HCT116 (cell line): ENCODE results near the gene THAP10. TPM values are rescaled to one million over a fixed set of nuclear protein-coding genes. Genes with fewer than 3 reads are reported as not detected.
A peak's percentile ranks its signal among the peaks of the same experiment; 100 is the strongest.

ENCODE experiments used
- ATAC-seq: fragments of 200-7000 bp; cut with Tn5 transposase; 2 replicates; pipeline ENCODE4 v1.9.1; 2020; ENCODE audit warnings: mild to moderate bottlenecking, moderate library complexity
- BruUV-seq: library from RNA; stranded (reverse); fragments of 400-500 nt; replicated peaks from 2 replicates; lab custom pipeline; 2021; lab: Mats Ljungman, UMichigan
- CTCF ChIA-PET: fragments of 300-600 bp; sonication (Branson Sonifier 250); formaldehyde crosslinking; loops from one replicate; lab custom pipeline; 2021; ENCODE audit warnings: antibody characterized with exemption; lab: Charles Lee
- POLR2A ChIA-PET: fragments of 300-600, 350-600 bp; sonication (Branson Sonifier 250); formaldehyde crosslinking; loops from one replicate; lab custom pipeline; 2021; ENCODE audit warnings: antibody characterized with exemption; lab: Charles Lee
- RAD21 ChIA-PET, 2 experiments: fragments of 300-600 bp; sonication (Branson Sonifier 250); formaldehyde crosslinking; loops; one replicate each; lab custom pipeline; 2023; ENCODE audit warnings: low total read pairs in 2 of 2; ENCODE audit not compliant: uncharacterized antibody in 2 of 2, unreplicated experiment in 2 of 2, low non-redundant PET in 1 of 2; lab: Charles Lee
- DNase-seq: peaks from one replicate; pipeline ENCODE4 v3.0.0-alpha.2; 2010; ENCODE audit warnings: low read depth, low spot score
- H2AFZ ChIP-seq: fragments of 200-600 bp; shearing (Covaris generic), sonication (generic); 2 replicates; pipeline ENCODE4 v1.6.1; 2017; ENCODE audit warnings: low read depth, mixed run types, mixed read lengths, antibody characterized with exemption, low read length; ENCODE audit not compliant: poor library complexity, severe bottlenecking
- H3K27ac ChIP-seq: 2 replicates; pipeline ENCODE4 v1.5.1; 2012; ENCODE audit warnings: low read depth, low read length
- H3K27me3 ChIP-seq: fragments of 200-600 bp; sonication (generic); 2 replicates; pipeline ENCODE4 v1.6.1; 2016; ENCODE audit warnings: mixed run types, low read length, mixed read lengths; ENCODE audit not compliant: insufficient read depth
- H3K36me3 ChIP-seq, 2 experiments: fragments of 200-500 bp in 1 of 2; fragments of 200-600 bp in 1 of 2; sonication (Bioruptor generic) in 1 of 2; sonication (generic) in 1 of 2; 2 replicates each; pipeline versions ENCODE4 v1.5.1 to v1.6.1; 2014 to 2016; ENCODE audit warnings: low read length in 2 of 2, inconsistent platforms in 1 of 2, mixed read lengths in 1 of 2, mixed run types in 1 of 2; ENCODE audit not compliant: insufficient read depth in 2 of 2, control insufficient read depth in 1 of 2
- H3K4me1 ChIP-seq, 2 experiments: fragments of 200-600 bp in 1 of 2; sonication (generic) in 1 of 2; 2 replicates each; pipeline versions ENCODE4 v1.5.1 to v1.6.1; 2012 to 2017; ENCODE audit warnings: low read length in 2 of 2, inconsistent platforms in 1 of 2, mild to moderate bottlenecking in 1 of 2, mixed read lengths in 1 of 2, mixed run types in 1 of 2, moderate library complexity in 1 of 2; ENCODE audit not compliant: insufficient read depth in 2 of 2, control insufficient read depth in 1 of 2
- H3K4me2 ChIP-seq: fragments of 200-600 bp; sonication (generic); 2 replicates; pipeline ENCODE4 v1.6.1; 2017; ENCODE audit warnings: mixed run types, low read length, mixed read lengths
- H3K4me3 ChIP-seq, 2 experiments: fragments of 200-600 bp in 1 of 2; sonication (generic) in 1 of 2; replicated peaks in 1 of 2; 2 replicates each; pipeline ENCODE4 v1.5.1; 2011 to 2016; ENCODE audit warnings: low read length in 2 of 2, control low read depth in 1 of 2, low read depth in 1 of 2, mild to moderate bottlenecking in 1 of 2, mixed read lengths in 1 of 2, mixed run types in 1 of 2
- H3K79me2 ChIP-seq: fragments of 200-600 bp; sonication (generic); 2 replicates; pipeline ENCODE4 v1.6.1; 2017; ENCODE audit warnings: mild to moderate bottlenecking, mixed run types, low read length, moderate library complexity, mixed read lengths; ENCODE audit not compliant: insufficient read depth
- H3K9ac ChIP-seq: fragments of 200-600 bp; sonication (generic); 2 replicates; pipeline ENCODE4 v1.6.1; 2016; ENCODE audit warnings: low read length, mixed read lengths
- H3K9me2 ChIP-seq: fragments of 200-600 bp; sonication (generic), shearing (Covaris generic); 2 replicates; pipeline ENCODE4 v1.6.1; 2017; ENCODE audit warnings: mixed run types, mild to moderate bottlenecking, moderate library complexity; ENCODE audit not compliant: insufficient read depth
- H3K9me3 ChIP-seq, 2 experiments: fragments of 200-500 bp in 1 of 2; fragments of 200-600 bp in 1 of 2; sonication (Bioruptor generic) in 1 of 2; sonication (generic) in 1 of 2; 2 replicates each; pipeline ENCODE4 v1.6.1; 2014 to 2017; ENCODE audit warnings: low read length in 2 of 2, mixed read lengths in 2 of 2, inconsistent platforms in 1 of 2, low read depth in 1 of 2, mild to moderate bottlenecking in 1 of 2, mixed run types in 1 of 2, moderate library complexity in 1 of 2; ENCODE audit not compliant: control insufficient read depth in 1 of 2, insufficient read depth in 1 of 2
- H4K20me1 ChIP-seq: fragments of 200-600 bp; sonication (generic), shearing (Covaris generic); 2 replicates; pipeline ENCODE4 v1.6.1; 2017; ENCODE audit warnings: mixed run types, mild to moderate bottlenecking, moderate library complexity; ENCODE audit not compliant: insufficient read depth
- CBX3 ChIP-seq: IDR thresholded peaks from 2 replicates; pipeline ENCODE4 v1.6.1; 2012; ENCODE audit warnings: low read depth
- CEBPB ChIP-seq: IDR thresholded peaks from 2 replicates; pipeline ENCODE4 v1.6.1; 2012; ENCODE audit warnings: low read depth
- EGR1 ChIP-seq: IDR thresholded peaks from 2 replicates; pipeline ENCODE4 v1.6.1; 2012; ENCODE audit warnings: low read depth
- ELF1 ChIP-seq: IDR thresholded peaks from 2 replicates; pipeline ENCODE4 v1.6.1; 2012; ENCODE audit warnings: low read depth, borderline replicate concordance
- EZH2phosphoT487 ChIP-seq: fragments of 200-600 bp; IDR thresholded peaks from 2 replicates; pipeline ENCODE4 v1.6.1; 2018; ENCODE audit warnings: antibody characterized with exemption, borderline replicate concordance
- MAX ChIP-seq: IDR thresholded peaks from 2 replicates; pipeline ENCODE4 v1.6.1; 2012
- SIN3A ChIP-seq: IDR thresholded peaks from 2 replicates; pipeline ENCODE4 v1.6.1; 2012; ENCODE audit warnings: low read depth
- SRF ChIP-seq: IDR thresholded peaks from 2 replicates; pipeline ENCODE4 v1.6.1; 2012; ENCODE audit warnings: low read depth
- intact Hi-C: fragments of 100-400 bp; cut with micrococcal nuclease; formaldehyde crosslinking; loops from 2 replicates; pipeline ENCODE4 v1.10.0; 2022
- total RNA-seq: library from RNA; stranded (reverse); gene quantifications from one replicate; pipeline ENCODE4 v1.2.1, GENCODE V29; 2021; ENCODE audit not compliant: unreplicated experiment
- TF ChIP-seq, protein P1 (sequence below): IDR thresholded peaks from 2 replicates; pipeline ENCODE4 v1.6.1; 2012; ENCODE audit warnings: low read depth
- TF ChIP-seq, protein P2 (sequence below), 3 experiments: fragments of 200-600 bp in 1 of 3; sonication (generic) in 1 of 3; IDR thresholded peaks in 2 of 3; conservative IDR thresholded peaks in 1 of 3; 2 replicates each; pipeline ENCODE4 v1.5.1; 2012 to 2017; ENCODE audit warnings: low read depth in 2 of 3, low read length in 2 of 3, antibody characterized with exemption in 1 of 3, borderline replicate concordance in 1 of 3, control low read depth in 1 of 3, mild to moderate bottlenecking in 1 of 3, mixed read lengths in 1 of 3, mixed run types in 1 of 3, moderate library complexity in 1 of 3; ENCODE audit not compliant: insufficient read depth in 1 of 3

Gene THAP10
- total RNA-seq, 1 experiment from 2014 or later: 2.8 TPM

DNA sequence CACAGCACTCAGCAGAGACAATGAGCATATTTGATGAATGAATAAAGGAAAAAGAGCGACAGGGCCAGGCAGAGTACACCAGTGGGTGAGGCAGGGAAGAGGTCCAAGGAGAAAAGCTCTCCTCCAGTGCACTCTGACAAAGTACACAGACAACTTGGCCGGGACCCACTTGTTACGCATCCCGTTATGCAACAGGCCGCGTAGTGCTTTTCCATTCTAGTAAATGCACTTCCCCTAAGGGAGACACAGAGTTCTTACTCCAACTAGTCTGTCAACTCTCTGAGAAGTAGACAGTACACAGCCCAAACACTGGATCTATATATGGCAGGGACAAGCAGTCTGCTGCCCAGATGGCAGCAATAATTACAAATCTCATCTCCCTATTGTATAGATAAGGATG is 56.8 kb downstream of the THAP10 start:
- H2AFZ ChIP-seq: no peak overlapping the region
- RAD21 ChIA-PET: no interaction called here
- peaks cover 5 to 10% of the 10 kb centered on the region in 2 experiments; a peak in 1 of 4 replicates for H3K36me3 ChIP-seq
- intact Hi-C loops: no loop called here
- H3K27me3 ChIP-seq: no peaks in the 10 kb centered on the region
- POLR2A ChIA-PET: no interaction called here
- H3K4me1 ChIP-seq: peaks cover 16 to 22% of the 10 kb centered on the region in 2 experiments
- no peaks in the 10 kb centered on the region for H3K9me2 ChIP-seq
- H3K9ac ChIP-seq: no peak overlapping the region
- no peak overlapping the region for H3K4me2 ChIP-seq
- CTCF ChIA-PET: interaction anchor here (1.7 kb wide), 1 partner anchor 11 kb away, joined by 4 read pairs; no protein-coding TSS in a partner anchor
- TF ChIP-seq CBX3: 0 out of 2 replicates have a peak, but pooled peaks have one; percentile 39
- TF ChIP-seq MAX: no peak
- peaks cover 3 to 5% of the 10 kb centered on the region in 2 experiments; a peak in 2 of 4 replicates for H3K9me3 ChIP-seq
- H4K20me1 ChIP-seq: no peaks in the 10 kb centered on the region
- no peak for DNase-seq
- no peak for ATAC-seq
- H3K79me2 ChIP-seq: no peaks in the 10 kb centered on the region
- BruUV-seq: no TSS peak
- no peak overlapping the region for H3K27ac ChIP-seq
- H3K4me3 ChIP-seq: no peak overlapping the region

- RAD21 ChIA-PET: no interaction called here
- Histone ChIP-seq H3K27ac (0 out of 2 replicates have a peak overlapping the region, but pooled peaks have one; percentile 82), H3K4me1 (peaks cover 16 to 22% of the 10 kb centered on the region in 2 experiments), H3K9me3 (peaks cover 3 to 5% of the 10 kb centered on the region in 2 experiments; a peak in 2 of 4 replicates), H3K9me2 (no peaks in the 10 kb centered on the region), H3K9ac (no peak overlapping the region), H3K79me2 (no peaks in the 10 kb centered on the region), H3K27me3 (no peaks in the 10 kb centered on the region), H2AFZ (no peak overlapping the region), H3K36me3 (peaks cover 5 to 10% of the 10 kb centered on the region in 2 experiments; a peak in 1 of 4 replicates), H3K4me2 (no peak overlapping the region), H3K4me3 (no peak overlapping the region), H4K20me1 (no peaks in the 10 kb centered on the region)
- TF ChIP-seq, protein P1, sequence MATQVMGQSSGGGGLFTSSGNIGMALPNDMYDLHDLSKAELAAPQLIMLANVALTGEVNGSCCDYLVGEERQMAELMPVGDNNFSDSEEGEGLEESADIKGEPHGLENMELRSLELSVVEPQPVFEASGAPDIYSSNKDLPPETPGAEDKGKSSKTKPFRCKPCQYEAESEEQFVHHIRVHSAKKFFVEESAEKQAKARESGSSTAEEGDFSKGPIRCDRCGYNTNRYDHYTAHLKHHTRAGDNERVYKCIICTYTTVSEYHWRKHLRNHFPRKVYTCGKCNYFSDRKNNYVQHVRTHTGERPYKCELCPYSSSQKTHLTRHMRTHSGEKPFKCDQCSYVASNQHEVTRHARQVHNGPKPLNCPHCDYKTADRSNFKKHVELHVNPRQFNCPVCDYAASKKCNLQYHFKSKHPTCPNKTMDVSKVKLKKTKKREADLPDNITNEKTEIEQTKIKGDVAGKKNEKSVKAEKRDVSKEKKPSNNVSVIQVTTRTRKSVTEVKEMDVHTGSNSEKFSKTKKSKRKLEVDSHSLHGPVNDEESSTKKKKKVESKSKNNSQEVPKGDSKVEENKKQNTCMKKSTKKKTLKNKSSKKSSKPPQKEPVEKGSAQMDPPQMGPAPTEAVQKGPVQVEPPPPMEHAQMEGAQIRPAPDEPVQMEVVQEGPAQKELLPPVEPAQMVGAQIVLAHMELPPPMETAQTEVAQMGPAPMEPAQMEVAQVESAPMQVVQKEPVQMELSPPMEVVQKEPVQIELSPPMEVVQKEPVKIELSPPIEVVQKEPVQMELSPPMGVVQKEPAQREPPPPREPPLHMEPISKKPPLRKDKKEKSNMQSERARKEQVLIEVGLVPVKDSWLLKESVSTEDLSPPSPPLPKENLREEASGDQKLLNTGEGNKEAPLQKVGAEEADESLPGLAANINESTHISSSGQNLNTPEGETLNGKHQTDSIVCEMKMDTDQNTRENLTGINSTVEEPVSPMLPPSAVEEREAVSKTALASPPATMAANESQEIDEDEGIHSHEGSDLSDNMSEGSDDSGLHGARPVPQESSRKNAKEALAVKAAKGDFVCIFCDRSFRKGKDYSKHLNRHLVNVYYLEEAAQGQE: no peak
- TF ChIP-seq, protein P2, sequence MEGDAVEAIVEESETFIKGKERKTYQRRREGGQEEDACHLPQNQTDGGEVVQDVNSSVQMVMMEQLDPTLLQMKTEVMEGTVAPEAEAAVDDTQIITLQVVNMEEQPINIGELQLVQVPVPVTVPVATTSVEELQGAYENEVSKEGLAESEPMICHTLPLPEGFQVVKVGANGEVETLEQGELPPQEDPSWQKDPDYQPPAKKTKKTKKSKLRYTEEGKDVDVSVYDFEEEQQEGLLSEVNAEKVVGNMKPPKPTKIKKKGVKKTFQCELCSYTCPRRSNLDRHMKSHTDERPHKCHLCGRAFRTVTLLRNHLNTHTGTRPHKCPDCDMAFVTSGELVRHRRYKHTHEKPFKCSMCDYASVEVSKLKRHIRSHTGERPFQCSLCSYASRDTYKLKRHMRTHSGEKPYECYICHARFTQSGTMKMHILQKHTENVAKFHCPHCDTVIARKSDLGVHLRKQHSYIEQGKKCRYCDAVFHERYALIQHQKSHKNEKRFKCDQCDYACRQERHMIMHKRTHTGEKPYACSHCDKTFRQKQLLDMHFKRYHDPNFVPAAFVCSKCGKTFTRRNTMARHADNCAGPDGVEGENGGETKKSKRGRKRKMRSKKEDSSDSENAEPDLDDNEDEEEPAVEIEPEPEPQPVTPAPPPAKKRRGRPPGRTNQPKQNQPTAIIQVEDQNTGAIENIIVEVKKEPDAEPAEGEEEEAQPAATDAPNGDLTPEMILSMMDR (IDR thresholded peaks at IDR 0.05 in 2 of 3, conservative IDR thresholded peaks at IDR 0.05 in 1 of 3; ENCODE audit: borderline replicate concordance in 1 of 3, insufficient read depth in 1 of 3, low read depth in 2 of 3, low read length in 2 of 3): no peak
- TF ChIP-seq SIN3A: no peak
- no peak for TF ChIP-seq SRF
- no peak for TF ChIP-seq MAX
- TF ChIP-seq EGR1: no peak
- no peak for TF ChIP-seq ELF1
- no peak for TF ChIP-seq CEBPB
- TF ChIP-seq CBX3: no peak
- TF ChIP-seq EZH2phosphoT487: no peak
- DNase-seq (no peak), ATAC-seq (no peak)
- no TSS peak for BruUV-seq
- CTCF ChIA-PET: interaction anchor here (2.3 kb wide), 1 partner anchor 10 kb away, joined by 11 read pairs; no protein-coding TSS in a partner anchor
- POLR2A ChIA-PET: no interaction called here
- intact Hi-C loops: no loop called here
Observed at GRCh38 chr15:70834999-70835398, 57.2 kb downstream of the THAP10 start.
